ENCODE measurements around the gene RPL35A.

GRCh38 chr3:197989651-197990050 lies 39.7 kb downstream of the RPL35A start:
- TF ChIP-seq EP300 (IDR thresholded peaks at IDR 0.05) = no peak
- TF ChIP-seq CTCF (IDR thresholded peaks at IDR 0.05) = no peak
